HL-60 (cell line): ENCODE results near the gene PIMREG.

Experiments used
- DNase-seq, 2 experiments: peaks; one replicate each; pipeline ENCODE4 v3.0.0-alpha.2; 2010 to 2020; ENCODE audit warnings: low read depth in 1 of 2, low spot score in 1 of 2
- H3K27ac ChIP-seq: fragments of 250-450 bp; sonication (Bioruptor Pico); replicated peaks from 2 replicates; pipeline ENCODE4 v1.5.1; 2020; ENCODE audit warnings: mild to moderate bottlenecking, moderate library complexity
- H3K27me3 ChIP-seq: fragments of 250-450 bp; sonication (Bioruptor Pico); 2 replicates; pipeline ENCODE4 v1.5.1; 2021; ENCODE audit warnings: mild to moderate bottlenecking, moderate library complexity; ENCODE audit not compliant: insufficient read depth, poor library complexity, severe bottlenecking
- H3K4me3 ChIP-seq: replicated peaks from 2 replicates; pipeline ENCODE4 v1.5.1; 2011; ENCODE audit warnings: mild to moderate bottlenecking, control low read depth, low read length; ENCODE audit not compliant: insufficient read depth
- CTCF ChIP-seq: IDR thresholded peaks from one replicate; pipeline ENCODE4 v1.5.1; 2011; ENCODE audit warnings: low read length, control low read depth, inconsistent platforms; ENCODE audit not compliant: insufficient read depth
- GABPA ChIP-seq: IDR thresholded peaks from 2 replicates; pipeline ENCODE4 v1.6.1; 2012; ENCODE audit warnings: low read depth
- POLR2AphosphoS5 ChIP-seq: IDR thresholded peaks from 2 replicates; pipeline ENCODE4 v1.6.1; 2012; ENCODE audit warnings: low read depth
- SPI1 ChIP-seq: IDR thresholded peaks from 2 replicates; pipeline ENCODE4 v1.6.1; 2012; ENCODE audit warnings: low read depth, mild to moderate bottlenecking, borderline replicate concordance
- TF ChIP-seq, protein P1 (sequence below): IDR thresholded peaks from 2 replicates; pipeline ENCODE4 v1.6.1; 2012; ENCODE audit warnings: low read depth; ENCODE audit not compliant: insufficient replicate concordance

PIMREG gene

GRCh38 chr17:6456914-6457687 lies 12.8 kb downstream of the PIMREG start:
- TF ChIP-seq POLR2AphosphoS5, result no peak
- no peak for TF ChIP-seq CTCF
- TF ChIP-seq, protein P1, sequence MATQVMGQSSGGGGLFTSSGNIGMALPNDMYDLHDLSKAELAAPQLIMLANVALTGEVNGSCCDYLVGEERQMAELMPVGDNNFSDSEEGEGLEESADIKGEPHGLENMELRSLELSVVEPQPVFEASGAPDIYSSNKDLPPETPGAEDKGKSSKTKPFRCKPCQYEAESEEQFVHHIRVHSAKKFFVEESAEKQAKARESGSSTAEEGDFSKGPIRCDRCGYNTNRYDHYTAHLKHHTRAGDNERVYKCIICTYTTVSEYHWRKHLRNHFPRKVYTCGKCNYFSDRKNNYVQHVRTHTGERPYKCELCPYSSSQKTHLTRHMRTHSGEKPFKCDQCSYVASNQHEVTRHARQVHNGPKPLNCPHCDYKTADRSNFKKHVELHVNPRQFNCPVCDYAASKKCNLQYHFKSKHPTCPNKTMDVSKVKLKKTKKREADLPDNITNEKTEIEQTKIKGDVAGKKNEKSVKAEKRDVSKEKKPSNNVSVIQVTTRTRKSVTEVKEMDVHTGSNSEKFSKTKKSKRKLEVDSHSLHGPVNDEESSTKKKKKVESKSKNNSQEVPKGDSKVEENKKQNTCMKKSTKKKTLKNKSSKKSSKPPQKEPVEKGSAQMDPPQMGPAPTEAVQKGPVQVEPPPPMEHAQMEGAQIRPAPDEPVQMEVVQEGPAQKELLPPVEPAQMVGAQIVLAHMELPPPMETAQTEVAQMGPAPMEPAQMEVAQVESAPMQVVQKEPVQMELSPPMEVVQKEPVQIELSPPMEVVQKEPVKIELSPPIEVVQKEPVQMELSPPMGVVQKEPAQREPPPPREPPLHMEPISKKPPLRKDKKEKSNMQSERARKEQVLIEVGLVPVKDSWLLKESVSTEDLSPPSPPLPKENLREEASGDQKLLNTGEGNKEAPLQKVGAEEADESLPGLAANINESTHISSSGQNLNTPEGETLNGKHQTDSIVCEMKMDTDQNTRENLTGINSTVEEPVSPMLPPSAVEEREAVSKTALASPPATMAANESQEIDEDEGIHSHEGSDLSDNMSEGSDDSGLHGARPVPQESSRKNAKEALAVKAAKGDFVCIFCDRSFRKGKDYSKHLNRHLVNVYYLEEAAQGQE, result no peak
- TF ChIP-seq GABPA, result no peak
- TF ChIP-seq SPI1, result no peak
- Histone ChIP-seq H3K4me3 (no peak overlapping the region), H3K27ac (no peak overlapping the region), H3K27me3 (no peaks in the 10 kb centered on the region)
- DNase-seq, result no peak

- DNase-seq, result no peak
- H3K27ac ChIP-seq, result no peak overlapping the region
- H3K27me3 ChIP-seq, result no peaks in the 10 kb centered on the region
- H3K4me3 ChIP-seq, result no peak overlapping the region
- TF ChIP-seq, protein P1, result no peak
- TF ChIP-seq POLR2AphosphoS5 (no peak), SPI1 (no peak), GABPA (no peak), CTCF (no peak)
Measured at GRCh38 chr17:6457688-6458459, 13.6 kb downstream of the PIMREG start.

- no peaks in the 10 kb centered on the region for H3K27me3 ChIP-seq
- no peak overlapping the region for H3K27ac ChIP-seq
- no peak for DNase-seq
Measured at GRCh38 chr17:6458460-6458950, 14.2 kb downstream of the PIMREG start.

More at GRCh38 chr17:6458460-6458950, 14.2 kb downstream of the PIMREG start:
- H3K4me3 ChIP-seq, result no peak overlapping the region
- TF ChIP-seq SPI1 (no peak), CTCF (no peak), POLR2AphosphoS5 (no peak), GABPA (no peak)
- TF ChIP-seq, protein P1, result no peak
